Lower leg skin (tissue), 4 donors: Measurements from ENCODE around the gene MOK. TPM values are rescaled to one million over a fixed set of nuclear protein-coding genes. Genes with fewer than 3 reads are reported as not detected.

Experiments
- DNase-seq, 2 donors: peaks; one replicate each; pipeline ENCODE4 v3.0.0-alpha.2; 2019; ENCODE audit warnings: low spot score in 2 of 2
- H3K4me3 ChIP-seq: fragments of 200-600 bp; sonication (generic); 2 replicates; pipeline ENCODE4 v1.5.1; 2017; ENCODE audit warnings: mild to moderate bottlenecking, low read depth; ENCODE audit not compliant: poor library complexity, severe bottlenecking
- CTCF ChIP-seq, 3 donors: fragments of 450-650 bp; IDR thresholded peaks; one replicate each; pipeline ENCODE4 v1.5.1; 2016; ENCODE audit warnings: antibody characterized with exemption in 3 of 3, mild to moderate bottlenecking in 3 of 3, moderate library complexity in 2 of 3
- POLR2A ChIP-seq, 2 donors: fragments of 450-650 bp; IDR thresholded peaks; one replicate each; pipeline ENCODE4 v1.6.1; 2016 to 2017; ENCODE audit warnings: antibody characterized with exemption in 2 of 2, mild to moderate bottlenecking in 1 of 2, moderate library complexity in 1 of 2
- WGBS, 2 donors: methylation state at CpG; one replicate each; pipeline ENCODE4 v1.1.5; 2018; 5-methylcytosine and 5-hydroxymethylcytosine counted together
- intact Hi-C: fragments of 100-400 bp; cut with DNase I; formaldehyde crosslinking; loops from one replicate; pipeline ENCODE4 v1.15.0; 2023; ENCODE audit warnings: low total_unique reads
- total RNA-seq, 4 donors: library from RNA; depleted of rRNA; stranded (reverse); fragments of >200 nt; gene quantifications; one replicate each; pipeline ENCODE4 v1.1.0, GENCODE V29; 2016

MOK gene
- total RNA-seq, 4 donors from 2014 or later = 2.1 to 12.2 (median 7.8) TPM

GRCh38 chr14:102231476-102232347, 73.3 kb downstream of the MOK start:
- intact Hi-C loops = loop anchor here (10.0 kb wide), 2 partner anchors 73 to 283 kb away; partner anchors contain the start of gene MOK
- WGBS, 2 donors = 89 to 92% methylated on average over 16 to 22 of the region's 22 CpGs
- H3K4me3 ChIP-seq = no peak overlapping the region
- DNase-seq = no peak
- TF ChIP-seq POLR2A (IDR thresholded peaks at IDR 0.05) (no peak), CTCF (IDR thresholded peaks at IDR 0.05) (no peak)

GRCh38 chr14:102230481-102231210, 74.3 kb downstream of the MOK start:
- no peak for DNase-seq
- no peak for TF ChIP-seq POLR2A (IDR thresholded peaks at IDR 0.05)
- no peak for TF ChIP-seq CTCF (IDR thresholded peaks at IDR 0.05)
- no peak overlapping the region for H3K4me3 ChIP-seq
- 87 to 90% methylated on average over 22 of the region's 22 CpGs for WGBS, 2 donors
- intact Hi-C loops = loop anchor here (10.0 kb wide), 2 partner anchors 74 to 284 kb away; partner anchors contain the start of gene MOK

- TF ChIP-seq CTCF (IDR thresholded peaks at IDR 0.05) (no peak), POLR2A (IDR thresholded peaks at IDR 0.05) (no peak)
- no peak for DNase-seq
- no peak overlapping the region for H3K4me3 ChIP-seq
- 91 to 93% methylated on average over 9 of the region's 9 CpGs for WGBS, 2 donors
- intact Hi-C loops = loop anchor here (10.0 kb wide), 2 partner anchors 75 to 285 kb away; partner anchors contain the start of gene MOK
Observed at GRCh38 chr14:102229739-102230092, 75.2 kb downstream of the MOK start.

GRCh38 chr14:102229071-102229738, 75.8 kb downstream of the MOK start:
- 94 to 97% methylated on average over 43 of the region's 43 CpGs for WGBS, 2 donors
- TF ChIP-seq CTCF (IDR thresholded peaks at IDR 0.05) (no peak), POLR2A (IDR thresholded peaks at IDR 0.05) (no peak)

GRCh38 chr14:102227184-102227964, 77.6 kb downstream of the MOK start:
- DNase-seq = no peak
- intact Hi-C loops = no loop called here
- H3K4me3 ChIP-seq = no peak overlapping the region
- TF ChIP-seq CTCF (IDR thresholded peaks at IDR 0.05) (no peak), POLR2A (IDR thresholded peaks at IDR 0.05) (no peak)
- 77 to 82% methylated on average over 27 to 28 of the region's 28 CpGs for WGBS, 2 donors

More at GRCh38 chr14:102229071-102229738, 75.8 kb downstream of the MOK start:
- intact Hi-C loops = no loop called here
- no peak for DNase-seq
- no peak overlapping the region for H3K4me3 ChIP-seq
